CD14-positive monocyte (primary cell): ENCODE measurements around the gene RHOT1. TPM values are rescaled to one million over a fixed set of nuclear protein-coding genes. Genes with fewer than 3 reads are reported as not detected.

Experiments
- DNase-seq, 3 donors: peaks; one replicate each; pipeline ENCODE4 v3.0.0-alpha.2; 2011 to 2022
- H2AFZ ChIP-seq: 2 replicates; pipeline ENCODE4 v1.6.0; 2012; ENCODE audit warnings: mild to moderate bottlenecking, low read depth, low read length, inconsistent platforms; ENCODE audit not compliant: insufficient read depth, poor library complexity, severe bottlenecking
- H3K27ac ChIP-seq, 2 donors: 1 replicate in 1 of 2; 2 replicates in 1 of 2; pipeline ENCODE4 v1.5.1; 2012 to 2013; ENCODE audit warnings: low read length in 2 of 2, control low read depth in 1 of 2, inconsistent platforms in 1 of 2, low read depth in 1 of 2, mild to moderate bottlenecking in 1 of 2
- H3K27me3 ChIP-seq, 2 donors: one replicate each; pipeline versions ENCODE4 v1.6.0 to v1.6.1; 2011 to 2013; ENCODE audit warnings: low read length in 2 of 2; ENCODE audit not compliant: control insufficient read depth in 2 of 2, insufficient read depth in 2 of 2
- H3K36me3 ChIP-seq, 2 donors: replicated peaks in 1 of 2; 1 replicate in 1 of 2; 2 replicates in 1 of 2; pipeline versions ENCODE4 v1.5.1 to v1.6.1; 2012 to 2013; ENCODE audit warnings: low read length in 2 of 2, control low read depth in 1 of 2, inconsistent platforms in 1 of 2, mild to moderate bottlenecking in 1 of 2; ENCODE audit not compliant: insufficient read depth in 2 of 2, control insufficient read depth in 1 of 2
- H3K4me1 ChIP-seq, 2 donors: 1 replicate in 1 of 2; 2 replicates in 1 of 2; pipeline versions ENCODE4 v1.5.1 to v1.6.1; 2012 to 2013; ENCODE audit warnings: low read length in 2 of 2, control low read depth in 1 of 2, inconsistent platforms in 1 of 2, mild to moderate bottlenecking in 1 of 2, moderate library complexity in 1 of 2; ENCODE audit not compliant: insufficient read depth in 2 of 2, control insufficient read depth in 1 of 2
- H3K4me2 ChIP-seq: replicated peaks from 2 replicates; pipeline ENCODE3; 2012; ENCODE audit warnings: low read length, moderate library complexity, mild to moderate bottlenecking; ENCODE audit not compliant: poor library complexity, severe bottlenecking; ENCODE audit errors: extremely low read depth
- H3K4me3 ChIP-seq, 3 experiments: fragments of 200-600 bp in 1 of 3; sonication (generic) in 1 of 3; replicated peaks in 1 of 3; 1 replicate in 2 of 3; 2 replicates in 1 of 3; pipeline ENCODE4 v1.5.1; 2011 to 2013; ENCODE audit warnings: low read length in 3 of 3, mild to moderate bottlenecking in 3 of 3, control low read depth in 2 of 3, low read depth in 2 of 3, inconsistent platforms in 1 of 3, moderate library complexity in 1 of 3
- H3K79me2 ChIP-seq: 2 replicates; pipeline ENCODE4 v1.6.0; 2012; ENCODE audit warnings: mild to moderate bottlenecking, control low read depth, inconsistent platforms, low read length, moderate library complexity; ENCODE audit not compliant: insufficient read depth
- H3K9ac ChIP-seq: 2 replicates; pipeline ENCODE4 v1.6.0; 2017; ENCODE audit warnings: low read length, mild to moderate bottlenecking; ENCODE audit not compliant: insufficient read depth, poor library complexity, severe bottlenecking
- H3K9me3 ChIP-seq, 2 donors: replicated peaks in 1 of 2; 1 replicate in 1 of 2; 2 replicates in 1 of 2; pipeline versions ENCODE4 v1.5.1 to v1.6.1; 2012 to 2013; ENCODE audit warnings: low read length in 2 of 2, control low read depth in 1 of 2; ENCODE audit not compliant: control insufficient read depth in 1 of 2, insufficient read depth in 1 of 2
- H4K20me1 ChIP-seq: 2 replicates; pipeline ENCODE4 v1.6.0; 2012; ENCODE audit warnings: mild to moderate bottlenecking, low read length, control low read depth, moderate library complexity; ENCODE audit not compliant: insufficient read depth
- H3K27ac Mint-ChIP-seq, 7 donors: one replicate each; pipeline ENCODE4 v1.8.0; 2020; ENCODE audit warnings: mild to moderate bottlenecking in 7 of 7, mixed read lengths in 7 of 7, moderate library complexity in 6 of 7, inconsistent platforms in 2 of 7
- H3K27me3 Mint-ChIP-seq, 3 donors: one replicate each; pipeline ENCODE4 v1.8.0; 2021 to 2022; ENCODE audit warnings: low read depth in 3 of 3, mild to moderate bottlenecking in 3 of 3, mixed read lengths in 3 of 3, moderate library complexity in 3 of 3, inconsistent platforms in 1 of 3
- H3K36me3 Mint-ChIP-seq, 2 donors: one replicate each; pipeline ENCODE4 v1.8.0; 2020; ENCODE audit warnings: mixed read lengths in 2 of 2, inconsistent platforms in 1 of 2, mild to moderate bottlenecking in 1 of 2
- H3K4me1 Mint-ChIP-seq: one replicate; pipeline ENCODE4 v1.8.0; 2020; ENCODE audit warnings: mild to moderate bottlenecking, mixed read lengths
- H3K4me3 Mint-ChIP-seq, 2 donors: one replicate each; pipeline ENCODE4 v1.8.0; 2020; ENCODE audit warnings: mild to moderate bottlenecking in 2 of 2, mixed read lengths in 2 of 2, moderate library complexity in 1 of 2
- H3K9me3 Mint-ChIP-seq, 7 donors: one replicate each; pipeline ENCODE4 v1.8.0; 2020 to 2022; ENCODE audit warnings: mixed read lengths in 7 of 7, mild to moderate bottlenecking in 6 of 7, moderate library complexity in 6 of 7, inconsistent platforms in 2 of 7
- CTCF ChIP-seq: fragments of 200-600 bp; IDR thresholded peaks from one replicate; pipeline ENCODE4 v1.8.0; 2022; ENCODE audit warnings: antibody characterized with exemption, mild to moderate bottlenecking
- WGBS: methylation state at CpG from one replicate; pipeline ENCODE4 v1.1.5; 2013; ENCODE audit warnings: missing lambda C conversion rate; ENCODE audit not compliant: insufficient coverage; 5-methylcytosine and 5-hydroxymethylcytosine counted together
- intact Hi-C, 2 donors: fragments of 100-400 bp; cut with micrococcal nuclease; formaldehyde crosslinking; loops; one replicate each; pipeline versions ENCODE4 v1.15.0 to v1.15.1; 2023
- polyA plus RNA-seq, 3 donors: library from polyadenylated mRNA; depleted of rRNA in 1 of 3; unstranded in 2 of 3; stranded (reverse) in 1 of 3; fragments of 300-500 nt in 2 of 3; fragments of >200 nt in 1 of 3; fragmentation: Illumina TruSeq in 2 of 3; gene quantifications; 1 replicate in 2 of 3; 2 replicates in 1 of 3; pipeline ENCODE4 v1.2.3, GENCODE V29; 2012 to 2021

Gene RHOT1
- polyA plus RNA-seq, 3 donors = 45.9 to 60.5 (median 51.9) TPM

GRCh38 chr17:32120716-32121115, 21.6 kb upstream of the RHOT1 start:
- no peaks in the 10 kb centered on the region for H3K36me3 Mint-ChIP-seq
- Histone ChIP-seq H3K4me3 (no peak overlapping the region), H3K36me3 (no peaks in the 10 kb centered on the region), H3K27ac (no peak overlapping the region), H3K4me1 (no peaks in the 10 kb centered on the region), H3K9ac (no peak overlapping the region), H3K9me3 (no peaks in the 10 kb centered on the region), H4K20me1 (no peaks in the 10 kb centered on the region), H2AFZ (no peak overlapping the region), H3K27me3 (no peaks in the 10 kb centered on the region), H3K79me2 (no peaks in the 10 kb centered on the region), H3K4me2 (no peak overlapping the region)
- H3K4me3 Mint-ChIP-seq = no peak overlapping the region
- H3K27ac Mint-ChIP-seq = no peak overlapping the region
- TF ChIP-seq CTCF = no peak
- intact Hi-C loops = loop anchor here in 1 of 2 donors (10.0 kb wide), 1 partner anchor 46 kb away; no protein-coding TSS in a partner anchor
- H3K9me3 Mint-ChIP-seq = peaks cover 0 to 3% (median 0%) of the 10 kb centered on the region in 7 donors
- H3K4me1 Mint-ChIP-seq = peaks cover 6% of the 10 kb centered on the region
- H3K27me3 Mint-ChIP-seq = peaks cover 0 to 6% (median 4%) of the 10 kb centered on the region in 3 donors
- WGBS = 100% methylated on average over 1 of the region's 3 CpGs
- DNase-seq = no peak

GRCh38 chr17:32123782-32124181, 18.5 kb upstream of the RHOT1 start:
- H3K4me3 ChIP-seq = no peak overlapping the region
- H2AFZ ChIP-seq = no peak overlapping the region
- peaks cover 12% of the 10 kb centered on the region for H3K79me2 ChIP-seq
- H3K9me3 ChIP-seq = no peaks in the 10 kb centered on the region
- intact Hi-C loops = loop anchor here in 1 of 2 donors (10.0 kb wide), 1 partner anchor 49 kb away; no protein-coding TSS in a partner anchor
- DNase-seq = no peak
- TF ChIP-seq CTCF = no peak
- Mint-ChIP-seq H3K9me3 (peaks cover 0 to 3% (median 0%) of the 10 kb centered on the region in 7 donors), H3K4me1 (peaks cover 21% of the 10 kb centered on the region), H3K36me3 (no peaks in the 10 kb centered on the region), H3K27ac (peak overlapping the region in 2 of 7 donors; percentile 13 to 54), H3K4me3 (no peak overlapping the region), H3K27me3 (peaks cover 0 to 4% (median 2%) of the 10 kb centered on the region in 3 donors)
- peaks cover 15 to 17% of the 10 kb centered on the region in 2 donors for H3K4me1 ChIP-seq
- WGBS = 100% methylated on average over 2 of the region's 6 CpGs
- no peaks in the 10 kb centered on the region for H3K36me3 ChIP-seq
- H3K27ac ChIP-seq = no peak overlapping the region
- no peaks in the 10 kb centered on the region for H3K27me3 ChIP-seq
- no peak overlapping the region for H3K4me2 ChIP-seq
- H3K9ac ChIP-seq = no peak overlapping the region
- H4K20me1 ChIP-seq = no peaks in the 10 kb centered on the region
